GM23248 (cell line): ENCODE measurements around the gene GAPT. TPM values are rescaled to one million over a fixed set of nuclear protein-coding genes. Genes with fewer than 3 reads are reported as not detected.

Experiments
- DNase-seq: peaks from one replicate; pipeline ENCODE4 v3.0.0-alpha.2; 2015
- H2AFZ ChIP-seq: fragments of 200-600 bp; sonication (generic); 2 replicates; pipeline ENCODE4 v1.6.1; 2016; ENCODE audit warnings: antibody characterized with exemption
- H3F3A ChIP-seq: fragments of 200-600 bp; sonication (generic); 2 replicates; pipeline ENCODE4 v1.6.1; 2016; ENCODE audit warnings: mild to moderate bottlenecking, antibody characterized with exemption, mixed run types; ENCODE audit not compliant: insufficient read depth
- H3K27ac ChIP-seq: fragments of 200-600 bp; sonication (generic); 2 replicates; pipeline ENCODE4 v1.5.1; 2016; ENCODE audit warnings: mild to moderate bottlenecking
- H3K27me3 ChIP-seq: fragments of 200-600 bp; sonication (generic); replicated peaks from 2 replicates; pipeline ENCODE4 v1.6.1; 2016; ENCODE audit warnings: mild to moderate bottlenecking; ENCODE audit not compliant: insufficient read depth
- H3K36me3 ChIP-seq: fragments of 200-600 bp; sonication (generic); 2 replicates; pipeline ENCODE4 v1.6.1; 2016; ENCODE audit warnings: low read depth, mild to moderate bottlenecking
- H3K4me1 ChIP-seq: fragments of 200-600 bp; sonication (generic); 2 replicates; pipeline ENCODE4 v1.6.1; 2016; ENCODE audit warnings: mild to moderate bottlenecking; ENCODE audit not compliant: insufficient read depth
- H3K4me2 ChIP-seq: fragments of 200-600 bp; sonication (generic); one replicate; pipeline ENCODE4 v1.6.1; 2016; ENCODE audit warnings: mild to moderate bottlenecking; ENCODE audit not compliant: unreplicated experiment
- H3K4me3 ChIP-seq: fragments of 200-600 bp; sonication (generic); 2 replicates; pipeline ENCODE4 v1.5.1; 2016; ENCODE audit warnings: mild to moderate bottlenecking
- H3K79me2 ChIP-seq: fragments of 200-600 bp; sonication (generic); 2 replicates; pipeline ENCODE4 v1.6.1; 2016; ENCODE audit warnings: mild to moderate bottlenecking; ENCODE audit not compliant: insufficient read depth
- H3K9ac ChIP-seq: fragments of 200-600 bp; sonication (generic); 2 replicates; pipeline ENCODE4 v1.6.1; 2016; ENCODE audit warnings: mild to moderate bottlenecking
- H3K9me2 ChIP-seq: fragments of 200-600 bp; sonication (generic); 2 replicates; pipeline ENCODE4 v1.6.1; 2016; ENCODE audit warnings: mixed run types, mild to moderate bottlenecking, moderate library complexity; ENCODE audit not compliant: insufficient read depth
- H3K9me3 ChIP-seq: fragments of 200-600 bp; sonication (generic); one replicate; pipeline ENCODE4 v1.6.1; 2017; ENCODE audit warnings: low read depth
- H4K20me1 ChIP-seq: fragments of 200-600 bp; sonication (generic); 2 replicates; pipeline ENCODE4 v1.6.0; 2016; ENCODE audit not compliant: insufficient read depth
- EZH2 ChIP-seq: fragments of 200-600 bp; sonication (generic); IDR thresholded peaks from 2 replicates; pipeline ENCODE4 v1.6.1; 2018; ENCODE audit warnings: antibody characterized with exemption, mild to moderate bottlenecking; ENCODE audit not compliant: insufficient read depth, poor library complexity, severe bottlenecking
- EZH2phosphoT487 ChIP-seq: fragments of 200-600 bp; sonication (generic); IDR thresholded peaks from 2 replicates; pipeline ENCODE4 v1.6.1; 2018; ENCODE audit warnings: antibody characterized with exemption, moderate library complexity, mild to moderate bottlenecking, low read depth; ENCODE audit not compliant: insufficient read depth
- WGBS, 2 experiments: methylation state at CpG; one replicate each; pipeline ENCODE4 v1.1.6; 2015 to 2017; ENCODE audit warnings: low lambda C conversion rate in 2 of 2, low coverage in 1 of 2; ENCODE audit errors: missing lambda C conversion rate in 2 of 2; 5-methylcytosine and 5-hydroxymethylcytosine counted together
- in situ Hi-C: fragments of 300-500 bp; cut with MboI; formaldehyde crosslinking; loops from 2 replicates; pipeline ENCODE4 v1.15.0; 2020
- polyA plus RNA-seq: library from polyadenylated mRNA; unstranded; fragments of >200 nt; fragmentation: Nextera tagmentation; extraction: Ambion mirVana; gene quantifications from 2 replicates; pipeline ENCODE4 v1.2.1, GENCODE V29; 2016
- total RNA-seq: library from RNA; depleted of rRNA; stranded (reverse); fragments of >200 nt; shearing (Covaris generic); gene quantifications from 2 replicates; pipeline ENCODE4 v1.2.3, GENCODE V29; 2014

Gene GAPT
- total and polyA plus RNA-seq, 2 experiments from 2014 or later = not detected

DNA sequence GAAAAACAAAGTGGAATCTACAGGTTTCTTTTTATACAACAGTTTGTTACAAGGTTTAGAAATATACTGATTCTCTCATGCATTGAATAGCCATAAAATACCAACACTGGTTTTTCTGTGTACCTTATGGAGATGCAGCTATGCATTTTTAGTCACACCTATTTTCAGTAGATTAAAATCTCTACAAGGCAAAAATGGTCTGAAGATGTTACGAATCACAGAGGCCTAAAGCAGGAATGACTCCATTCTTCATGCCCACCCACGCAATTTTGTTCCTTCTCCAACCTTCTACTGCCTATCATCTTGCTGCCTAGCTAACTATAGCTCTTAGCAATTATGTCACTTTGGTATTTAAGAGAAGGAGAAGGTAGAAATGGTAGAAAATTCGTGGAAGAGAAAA is 41.2 kb upstream of the GAPT start:
- TF ChIP-seq EZH2 (no peak), EZH2phosphoT487 (no peak)
- H3K36me3 ChIP-seq = peaks cover 26% of the 10 kb centered on the region
- H3K27me3 ChIP-seq = no peaks in the 10 kb centered on the region
- no peak overlapping the region for H3K9ac ChIP-seq
- no peak overlapping the region for H3K27ac ChIP-seq
- in situ Hi-C loops = loop anchor here (25.0 kb wide), 2 partner anchors 788 to 1538 kb away; partner anchors contain the start of gene SETD9
- no peaks in the 10 kb centered on the region for H3K9me3 ChIP-seq
- peak; percentile 41 for DNase-seq
- 79 to 86% methylated on average over 3 of the region's 3 CpGs for WGBS, 2 experiments
- H3K4me2 ChIP-seq = no peak overlapping the region
- no peaks in the 10 kb centered on the region for H3K9me2 ChIP-seq
- no peaks in the 10 kb centered on the region for H3K79me2 ChIP-seq
- peaks cover 7% of the 10 kb centered on the region for H3K4me1 ChIP-seq
- H4K20me1 ChIP-seq = no peaks in the 10 kb centered on the region
- H3F3A ChIP-seq = peaks cover 39% of the 10 kb centered on the region; the same call in 1 of the 2 replicates
- no peak overlapping the region for H3K4me3 ChIP-seq
- no peak overlapping the region for H2AFZ ChIP-seq

DNA sequence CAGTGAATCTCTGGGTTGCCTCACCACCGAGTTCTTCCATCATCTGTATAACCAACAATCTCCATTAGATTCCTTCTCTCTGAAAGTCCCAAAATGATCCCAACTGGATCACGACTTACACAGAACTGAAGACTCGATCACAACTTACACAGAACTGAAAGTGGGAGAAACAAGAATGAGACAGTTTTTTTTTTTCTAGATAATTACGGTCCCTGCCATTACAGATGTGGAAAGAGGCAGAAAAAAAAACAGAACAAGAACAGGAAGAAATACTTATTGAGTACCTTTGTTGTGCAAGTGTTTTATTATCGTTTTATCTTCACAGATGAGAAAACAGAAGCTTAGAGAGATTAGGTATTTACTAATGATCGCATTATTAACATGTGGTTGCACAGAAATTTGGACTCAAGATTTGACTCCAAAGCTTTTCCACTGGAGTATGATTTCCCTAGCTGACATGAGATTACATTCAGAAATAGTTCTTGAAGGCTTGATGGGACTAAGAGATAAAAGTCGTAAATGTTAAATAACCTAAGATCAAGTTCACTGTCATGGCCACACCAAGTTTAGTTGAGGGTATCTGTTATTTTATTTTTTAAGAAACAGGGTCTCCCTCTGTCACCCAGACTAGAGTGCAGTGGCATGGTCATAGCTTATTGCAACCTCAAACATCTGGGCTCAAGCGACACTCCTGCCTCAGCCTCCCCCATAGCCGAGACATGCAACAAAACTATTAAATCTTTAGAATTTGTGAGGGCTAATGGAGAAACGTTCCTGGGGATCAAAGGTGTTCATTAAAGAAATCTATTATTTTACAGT is 40.2 kb upstream of the GAPT start:
- Histone ChIP-seq H3K36me3 (peaks cover 36% of the 10 kb centered on the region), H3K9me3 (no peaks in the 10 kb centered on the region), H3F3A (peaks cover 49% of the 10 kb centered on the region; the same call in 1 of the 2 replicates), H4K20me1 (no peaks in the 10 kb centered on the region), H3K27me3 (no peaks in the 10 kb centered on the region), H3K9me2 (no peaks in the 10 kb centered on the region), H3K4me3 (no peak overlapping the region), H3K9ac (no peak overlapping the region), H3K4me2 (no peak overlapping the region), H3K27ac (no peak overlapping the region), H2AFZ (no peak overlapping the region), H3K79me2 (no peaks in the 10 kb centered on the region), H3K4me1 (peaks cover 17% of the 10 kb centered on the region)
- WGBS, 2 experiments = 88 to 92% methylated on average over 10 of the region's 10 CpGs
- in situ Hi-C loops = loop anchor here (25.0 kb wide), 2 partner anchors 789 to 1539 kb away; partner anchors contain the start of gene SETD9
- no peak for DNase-seq
- TF ChIP-seq EZH2 (no peak), EZH2phosphoT487 (no peak)

DNA sequence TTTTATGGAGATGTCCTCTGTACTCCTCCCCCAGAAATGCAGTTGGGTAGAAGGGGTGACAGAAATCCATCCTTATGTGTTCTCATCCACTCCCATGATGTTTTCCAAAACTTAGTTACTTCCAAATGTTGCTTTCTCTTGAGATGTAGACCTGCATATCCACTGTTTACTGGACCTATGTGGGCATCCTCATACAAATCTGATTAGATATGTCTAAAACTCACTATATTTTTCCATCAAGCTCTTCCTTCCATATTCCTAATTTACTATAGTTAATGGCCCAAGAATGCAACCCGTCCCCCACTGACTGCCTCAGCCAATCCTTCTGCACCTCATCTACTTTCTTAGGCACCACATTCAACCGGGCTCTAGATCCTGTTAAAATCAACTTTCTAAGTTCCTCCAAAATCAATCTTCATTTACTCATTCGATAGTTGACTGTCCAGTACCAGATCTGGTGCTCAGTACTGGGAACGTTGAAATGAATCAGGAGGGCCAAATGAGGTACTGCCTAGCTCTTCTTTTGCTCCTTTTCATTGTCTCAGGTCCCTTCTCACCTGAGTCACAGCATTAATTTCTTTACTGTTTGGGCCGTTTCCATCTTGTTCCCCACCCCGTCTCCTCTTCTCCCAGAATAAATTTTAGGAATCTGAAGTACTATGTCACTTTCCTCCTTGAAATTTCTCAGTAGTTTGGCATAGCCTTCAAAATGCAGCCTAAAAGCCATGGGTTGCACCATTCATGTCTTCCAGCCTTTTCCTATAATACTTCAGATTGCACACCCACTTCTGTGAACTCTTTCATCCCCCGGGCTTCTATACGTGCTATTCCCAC is 39.3 kb upstream of the GAPT start:
- H3K9ac ChIP-seq = no peak overlapping the region
- H3K27ac ChIP-seq = no peak overlapping the region
- no peaks in the 10 kb centered on the region for H3K27me3 ChIP-seq
- H3K9me2 ChIP-seq = no peaks in the 10 kb centered on the region
- no peak overlapping the region for H3K4me3 ChIP-seq
- 91 to 96% methylated on average over 8 of the region's 8 CpGs for WGBS, 2 experiments
- TF ChIP-seq EZH2phosphoT487 (no peak), EZH2 (no peak)
- H3K9me3 ChIP-seq = no peaks in the 10 kb centered on the region
- in situ Hi-C loops = loop anchor here (25.0 kb wide), 2 partner anchors 790 to 1540 kb away; partner anchors contain the start of gene SETD9
- peaks cover 52% of the 10 kb centered on the region; the same call in 1 of the 2 replicates for H3F3A ChIP-seq
- peaks cover 45% of the 10 kb centered on the region for H3K36me3 ChIP-seq
- H3K4me1 ChIP-seq = peaks cover 25% of the 10 kb centered on the region
- DNase-seq = no peak
- H2AFZ ChIP-seq = no peak overlapping the region
- no peak overlapping the region for H3K4me2 ChIP-seq
- H4K20me1 ChIP-seq = no peaks in the 10 kb centered on the region; the same call in 1 of the 2 replicates
- H3K79me2 ChIP-seq = peaks cover 5% of the 10 kb centered on the region; the same call in 1 of the 2 replicates

DNA sequence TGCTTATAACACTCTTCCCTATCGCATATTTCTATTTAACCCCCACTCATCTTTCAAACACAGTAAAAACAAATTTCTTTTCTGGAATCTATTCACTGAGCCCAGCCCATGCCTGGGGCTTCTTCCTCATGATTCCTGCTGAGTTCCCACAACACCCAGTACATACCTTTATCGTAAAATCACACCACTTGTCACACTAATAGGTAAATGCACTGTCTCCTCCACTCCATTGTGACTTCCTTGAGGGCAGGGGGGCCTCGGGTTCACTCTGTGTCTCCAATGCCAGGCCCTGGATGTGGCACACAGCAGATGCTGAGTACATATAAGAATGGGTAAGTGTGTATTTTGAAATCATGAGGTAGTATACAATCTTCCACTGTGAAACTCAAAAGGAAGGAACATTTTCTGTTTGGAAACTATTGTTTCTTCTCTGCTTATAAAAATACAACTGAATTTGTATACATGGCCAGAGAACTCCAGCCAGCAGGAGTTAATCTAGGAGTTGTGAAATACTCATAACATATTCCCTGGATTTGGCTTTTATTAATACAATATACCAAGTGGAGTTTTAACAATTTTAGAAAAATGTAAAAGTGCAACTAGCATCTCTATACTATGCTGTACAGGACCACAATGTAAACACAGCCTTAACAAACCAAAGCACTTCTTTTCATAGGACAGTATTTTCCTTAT is 38.5 kb upstream of the GAPT start:
- 82 to 84% methylated on average over 3 of the region's 3 CpGs for WGBS, 2 experiments
- Histone ChIP-seq H3K36me3 (peaks cover 53% of the 10 kb centered on the region), H3K4me2 (no peak overlapping the region), H3F3A (peaks cover 59% of the 10 kb centered on the region; the same call in 1 of the 2 replicates), H3K9me2 (no peaks in the 10 kb centered on the region), H3K27me3 (no peaks in the 10 kb centered on the region), H2AFZ (no peak overlapping the region), H3K4me3 (no peak overlapping the region), H3K4me1 (peaks cover 30% of the 10 kb centered on the region), H3K9me3 (no peaks in the 10 kb centered on the region), H3K9ac (no peak overlapping the region), H4K20me1 (no peaks in the 10 kb centered on the region; the same call in 1 of the 2 replicates), H3K79me2 (peaks cover 12% of the 10 kb centered on the region), H3K27ac (no peak overlapping the region)
- TF ChIP-seq EZH2 (no peak), EZH2phosphoT487 (no peak)
- no peak for DNase-seq
- in situ Hi-C loops = loop anchor here (25.0 kb wide), 2 partner anchors 790 to 1540 kb away; partner anchors contain the start of gene SETD9
